Panc1 (cell line): ENCODE results near the gene GOLGB1. TPM values are rescaled to one million over a fixed set of nuclear protein-coding genes. Genes with fewer than 3 reads are reported as not detected.
A peak's percentile ranks its signal among the peaks of the same experiment; 100 is the strongest.

Experiments used
- ATAC-seq: fragments of 200-7000 bp; cut with Tn5 transposase; 2 replicates; pipeline ENCODE4 v1.9.1; 2020; ENCODE audit warnings: mild to moderate bottlenecking, moderate library complexity
- BruUV-seq: library from RNA; stranded (reverse); fragments of 400-500 nt; replicated peaks from 2 replicates; lab custom pipeline; 2021; lab: Mats Ljungman, UMichigan
- CTCF ChIA-PET: fragments of 300-600 bp; sonication (Branson Sonifier 250); formaldehyde crosslinking; loops from one replicate; lab custom pipeline; 2022; ENCODE audit warnings: antibody characterized with exemption; lab: Charles Lee
- POLR2A ChIA-PET: fragments of 300-600 bp; sonication (Branson Sonifier 250); formaldehyde crosslinking; loops from one replicate; lab custom pipeline; 2022; ENCODE audit warnings: antibody characterized with exemption; lab: Charles Lee
- DNase-seq: peaks from one replicate; pipeline ENCODE4 v3.0.0-alpha.2; 2010; ENCODE audit warnings: low read depth, low spot score
- H3K27ac ChIP-seq: 2 replicates; pipeline ENCODE4 v1.5.1; 2011; ENCODE audit warnings: mild to moderate bottlenecking, low read length, inconsistent platforms
- H3K27me3 ChIP-seq: fragments of 200-500 bp; sonication (Bioruptor generic); 2 replicates; pipeline ENCODE4 v1.6.0; 2014; ENCODE audit warnings: low read length, inconsistent platforms; ENCODE audit not compliant: control insufficient read depth, insufficient read depth
- H3K36me3 ChIP-seq: fragments of 200-500 bp; sonication (Bioruptor generic); 2 replicates; pipeline ENCODE4 v1.5.1; 2014; ENCODE audit warnings: inconsistent platforms, mild to moderate bottlenecking, low read length, moderate library complexity; ENCODE audit not compliant: control insufficient read depth, insufficient read depth
- H3K4me1 ChIP-seq: 2 replicates; pipeline ENCODE4 v1.5.1; 2011; ENCODE audit warnings: inconsistent platforms, mild to moderate bottlenecking, low read length, moderate library complexity; ENCODE audit not compliant: control insufficient read depth, insufficient read depth
- H3K4me3 ChIP-seq, 2 experiments: 2 replicates each; pipeline ENCODE4 v1.5.1; 2011 to 2012; ENCODE audit warnings: low read depth in 2 of 2, low read length in 2 of 2, mild to moderate bottlenecking in 2 of 2, inconsistent platforms in 1 of 2, moderate library complexity in 1 of 2
- H3K9me3 ChIP-seq: fragments of 200-500 bp; sonication (Bioruptor generic); 2 replicates; pipeline ENCODE4 v1.5.1; 2014; ENCODE audit warnings: low read depth, mild to moderate bottlenecking, inconsistent platforms, low read length, moderate library complexity; ENCODE audit not compliant: control insufficient read depth, insufficient read depth
- CTCF ChIP-seq: fragments of 450-650 bp; IDR thresholded peaks from 2 replicates; pipeline ENCODE4 v1.5.1; 2017; ENCODE audit warnings: mild to moderate bottlenecking
- POLR2AphosphoS5 ChIP-seq: IDR thresholded peaks from 2 replicates; pipeline ENCODE4 v1.6.1; 2012; ENCODE audit warnings: mild to moderate bottlenecking, low read depth, low read length, moderate library complexity
- REST ChIP-seq, 2 experiments: IDR thresholded peaks; 2 replicates each; pipeline ENCODE4 v1.6.1; 2011 to 2012; ENCODE audit warnings: low read depth in 2 of 2, control low read depth in 1 of 2, low read length in 1 of 2, mild to moderate bottlenecking in 1 of 2, moderate library complexity in 1 of 2; ENCODE audit not compliant: insufficient read depth in 1 of 2
- SIN3A ChIP-seq: IDR thresholded peaks from 2 replicates; pipeline ENCODE4 v1.6.1; 2012; ENCODE audit warnings: low read depth, mild to moderate bottlenecking, low read length, moderate library complexity, borderline replicate concordance; ENCODE audit not compliant: insufficient read depth
- TCF7L2 ChIP-seq: IDR thresholded peaks from 2 replicates; pipeline ENCODE4 v1.6.1; 2011; ENCODE audit warnings: mild to moderate bottlenecking, low read depth, low read length, inconsistent platforms
- in situ Hi-C: cut with HindIII; loops from 2 replicates; pipeline ENCODE4 v1.10.0; 2016; ENCODE audit warnings: low sequenced_read_pairs, low pct_unique_long_range_greater_than_20kb
- intact Hi-C: fragments of 100-400 bp; cut with micrococcal nuclease; formaldehyde crosslinking; loops from one replicate; pipeline ENCODE4 v1.10.0; 2022; ENCODE audit not compliant: unreplicated experiment
- total RNA-seq: library from RNA; stranded (reverse); gene quantifications from one replicate; pipeline ENCODE4 v1.2.1, GENCODE V29; 2021; ENCODE audit not compliant: unreplicated experiment

Gene GOLGB1
- total RNA-seq, 1 experiment from 2014 or later, result 49.7 TPM

GRCh38 chr3:121750087-121750415 is 510 bp upstream of the GOLGB1 start:
- peaks cover 8% of the 10 kb centered on the region; the same call in 1 of the 2 replicates for H3K36me3 ChIP-seq
- no peaks in the 10 kb centered on the region; the same call in 1 of the 2 replicates for H3K27me3 ChIP-seq
- in situ Hi-C loops (no loop called here), intact Hi-C loops (no loop called here)
- BruUV-seq, result TSS peak; percentile 99
- ChIA-PET CTCF (no interaction called here), POLR2A (interaction anchor here (0.5 to 1.1 kb wide), 5 partner anchors 37 to 462 kb away, joined by 3 to 5 read pairs (median 3); partner anchors contain the start of gene POLQ)
- TF ChIP-seq REST (IDR thresholded peaks at IDR 0.05; ENCODE audit: insufficient read depth in 1 of 2, low read depth in 2 of 2, low read length in 1 of 2) (no peak), TCF7L2 (no peak), POLR2AphosphoS5 (no peak), SIN3A (no peak), CTCF (no peak)
- ATAC-seq (no peak), DNase-seq (no peak)
- peak overlapping the region; percentile 94 for H3K27ac ChIP-seq
- peak overlapping the region; percentile 94 to 98 for H3K4me3 ChIP-seq
- peaks cover 17% of the 10 kb centered on the region for H3K4me1 ChIP-seq
- H3K9me3 ChIP-seq, result no peaks in the 10 kb centered on the region

GRCh38 chr3:121748680-121749275 is 763 bp downstream of the GOLGB1 start:
- CTCF ChIA-PET, result no interaction called here
- no peaks in the 10 kb centered on the region for H3K27me3 ChIP-seq
- in situ Hi-C loops, result no loop called here
- no peaks in the 10 kb centered on the region for H3K9me3 ChIP-seq
- intact Hi-C loops, result loop anchor here (5.0 kb wide), 1 partner anchor 201 kb away; the partner anchor contains the start of gene POLQ
- H3K4me3 ChIP-seq, result peak overlapping the region; percentile 94 to 98
- ATAC-seq (peak; percentile 74; the same call in 1 of the 2 replicates), DNase-seq (no peak)
- H3K27ac ChIP-seq, result peak overlapping the region; percentile 94
- H3K4me1 ChIP-seq, result peaks cover 17% of the 10 kb centered on the region
- no peak for TF ChIP-seq TCF7L2
- no peak for TF ChIP-seq REST (IDR thresholded peaks at IDR 0.05; ENCODE audit: insufficient read depth in 1 of 2, low read depth in 2 of 2, low read length in 1 of 2)
- no peak for TF ChIP-seq POLR2AphosphoS5
- no peak for TF ChIP-seq CTCF
- no peak for TF ChIP-seq SIN3A
- H3K36me3 ChIP-seq, result peaks cover 8% of the 10 kb centered on the region; the same call in 1 of the 2 replicates
- BruUV-seq, result no TSS peak
- POLR2A ChIA-PET, result interaction anchor here (0.6 to 1.1 kb wide), 3 partner anchors 11 to 627 kb away, joined by 3 to 4 read pairs (median 3); partner anchors contain the start of gene POLQ
